NCI-H1417 treated with DMSO at 0.1 percent for 48 hours (cell line): Measurements from ENCODE around the gene JARID2.
"Not testable (repeated sequence)": the region's sequence is repeated elsewhere in the genome, so short reads cannot be mapped to it uniquely, and the experiment has no call there.

Experiments used
- DNase-seq: peaks from one replicate; lab custom pipeline; 2025; lab: John Stamatoyannopoulos, UW

The JARID2 gene

GRCh38 chr6:15310680-15311079 lies 64.8 kb downstream of the JARID2 start:
- DNase-seq = no peak

GRCh38 chr6:15312500-15312899 lies 66.6 kb downstream of the JARID2 start:
- no peak for DNase-seq

- no peak for DNase-seq
Observed at GRCh38 chr6:15313367-15313766, 67.5 kb downstream of the JARID2 start.

GRCh38 chr6:15316754-15317153 lies 70.9 kb downstream of the JARID2 start:
- no peak for DNase-seq

- DNase-seq = no peak
Observed at GRCh38 chr6:15317251-15317650, 71.4 kb downstream of the JARID2 start.

- DNase-seq = no peak
Observed at GRCh38 chr6:15317934-15318902, 72.3 kb downstream of the JARID2 start.

- DNase-seq = no peak
Observed at GRCh38 chr6:15319677-15320076, 73.8 kb downstream of the JARID2 start.

- DNase-seq = no peak
Observed at GRCh38 chr6:15320693-15321092, 74.8 kb downstream of the JARID2 start.

- DNase-seq = no peak
Observed at GRCh38 chr6:15322184-15322583, 76.3 kb downstream of the JARID2 start.

GRCh38 chr6:15322781-15323536 lies 77.1 kb downstream of the JARID2 start:
- no peak for DNase-seq

- not testable (repeated sequence) for DNase-seq
Observed at GRCh38 chr6:15323611-15324010, 77.7 kb downstream of the JARID2 start.

GRCh38 chr6:15324427-15324985 lies 78.6 kb downstream of the JARID2 start:
- DNase-seq = no peak

- DNase-seq = no peak
Observed at GRCh38 chr6:15325540-15325955, 79.7 kb downstream of the JARID2 start.

GRCh38 chr6:15326067-15326614 lies 80.3 kb downstream of the JARID2 start:
- DNase-seq = no peak

GRCh38 chr6:15327271-15327670 lies 81.4 kb downstream of the JARID2 start:
- DNase-seq = no peak

GRCh38 chr6:15329197-15329671 lies 83.4 kb downstream of the JARID2 start:
- no peak for DNase-seq

GRCh38 chr6:15330174-15330944 lies 84.5 kb downstream of the JARID2 start:
- DNase-seq = no peak

GRCh38 chr6:15331143-15331542 lies 85.3 kb downstream of the JARID2 start:
- no peak for DNase-seq

- no peak for DNase-seq
Observed at GRCh38 chr6:15331629-15332251, 85.9 kb downstream of the JARID2 start.

- no peak for DNase-seq
Observed at GRCh38 chr6:15332446-15332845, 86.6 kb downstream of the JARID2 start.

GRCh38 chr6:15335385-15335784 lies 89.5 kb downstream of the JARID2 start:
- no peak for DNase-seq
